Stimulated activated CD4-positive, alpha-beta T cell treated with anti-CD3 and anti-CD28 coated beads, TNF-alpha, amount 100 ng/mL, for 24 hours (primary cell): ENCODE results near the gene KRT76.
"Not testable (repeated sequence)": the region's sequence is repeated elsewhere in the genome, so short reads cannot be mapped to it uniquely, and the experiment has no call there.

Experiments used
- DNase-seq, 3 experiments: peaks; one replicate each; pipeline ENCODE4 v3.0.0-alpha.2; 2020; ENCODE audit warnings: low read depth in 3 of 3

The KRT76 gene

GRCh38 chr12:52759218-52759617 lies 17.9 kb downstream of the KRT76 start:
- DNase-seq = no peak

DNA sequence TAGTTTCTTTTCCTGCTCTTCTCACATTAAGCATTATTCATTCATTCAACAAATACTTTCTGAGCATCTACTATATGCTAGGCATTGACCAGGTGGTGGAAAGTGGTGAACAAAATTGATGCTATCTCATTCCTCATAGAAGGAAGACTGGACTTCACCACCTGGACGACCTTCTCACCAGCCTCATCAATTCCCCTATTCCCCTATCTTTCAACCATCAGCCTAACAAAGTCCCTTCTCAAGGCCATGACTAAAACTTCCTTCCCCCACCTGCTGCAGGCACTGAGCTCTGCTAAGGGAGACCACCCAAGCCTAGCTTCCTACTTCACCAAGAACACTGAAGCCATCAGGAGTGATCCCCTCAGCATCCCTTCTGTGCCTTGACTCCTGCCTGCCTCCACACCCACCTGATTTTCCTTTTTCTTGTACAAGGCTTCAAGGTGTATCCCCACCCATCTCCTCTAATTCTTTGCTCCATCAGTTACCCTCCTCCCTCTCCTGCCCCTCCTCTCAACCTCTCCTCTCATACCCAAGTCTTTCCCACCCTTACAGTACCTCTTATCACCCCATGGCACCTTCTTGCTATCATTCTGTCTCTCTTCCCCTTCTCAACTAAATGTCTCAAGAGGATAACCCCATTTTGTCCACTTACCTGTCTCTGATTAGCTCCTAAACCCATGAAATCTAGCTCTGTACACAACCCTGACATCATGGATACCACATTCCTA lies 19.5 kb downstream of the KRT76 start:
- no peak for DNase-seq

DNA sequence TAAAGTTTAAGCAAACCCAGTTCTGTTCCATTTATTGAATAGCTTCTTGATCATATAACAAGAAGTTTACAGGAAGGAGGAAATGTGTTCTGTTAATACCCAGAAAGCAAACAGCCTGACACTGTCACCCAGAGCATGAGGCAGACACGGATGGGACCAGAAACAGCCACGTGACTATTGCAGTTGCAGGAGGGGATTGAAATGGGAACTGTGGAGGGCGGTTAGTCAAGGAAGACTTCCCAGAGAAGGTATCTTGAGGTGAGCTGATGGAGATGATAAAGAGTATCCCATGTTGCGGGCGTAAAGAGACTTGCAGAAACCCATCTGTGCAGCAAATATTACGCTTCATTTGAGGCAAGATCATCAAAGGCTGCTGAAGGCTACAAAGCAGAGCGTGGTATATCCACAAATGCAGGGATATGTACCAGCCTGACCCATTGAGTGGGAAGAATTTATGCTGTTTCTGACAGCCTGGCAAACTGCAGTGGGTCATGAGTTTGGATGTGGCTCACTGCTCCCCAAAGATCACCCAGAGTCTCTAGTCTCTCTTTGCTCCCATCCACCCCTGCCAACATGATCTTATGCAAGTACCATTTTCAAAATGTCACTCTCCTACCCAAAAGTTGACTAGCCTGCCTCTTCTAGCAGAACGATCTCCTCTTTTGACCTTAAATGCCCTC lies 20.7 kb downstream of the KRT76 start:
- DNase-seq = no peak

GRCh38 chr12:52755533-52755932 lies 21.6 kb downstream of the KRT76 start:
- no peak for DNase-seq

DNA sequence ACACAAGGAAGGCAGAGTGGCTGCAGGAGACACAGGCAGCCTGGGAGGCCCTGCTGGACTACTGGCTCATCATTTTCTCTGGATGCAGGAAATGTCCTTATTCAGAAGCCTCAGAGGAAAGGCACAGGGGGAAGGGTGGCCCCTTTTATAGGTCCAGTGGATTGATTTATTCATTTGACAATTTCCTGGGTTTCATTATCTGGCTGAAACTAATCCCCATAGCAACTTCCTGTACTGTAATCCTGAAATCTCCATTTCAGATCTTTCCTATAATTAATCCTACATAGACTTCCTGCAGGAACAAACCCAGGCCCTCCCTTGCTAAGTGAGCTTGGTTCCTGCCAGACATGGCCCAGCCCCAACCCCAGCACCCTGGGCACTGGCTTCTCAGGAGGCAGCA lies 23.0 kb downstream of the KRT76 start:
- DNase-seq = no peak

GRCh38 chr12:52753283-52753682 lies 23.9 kb downstream of the KRT76 start:
- DNase-seq = no peak

DNA sequence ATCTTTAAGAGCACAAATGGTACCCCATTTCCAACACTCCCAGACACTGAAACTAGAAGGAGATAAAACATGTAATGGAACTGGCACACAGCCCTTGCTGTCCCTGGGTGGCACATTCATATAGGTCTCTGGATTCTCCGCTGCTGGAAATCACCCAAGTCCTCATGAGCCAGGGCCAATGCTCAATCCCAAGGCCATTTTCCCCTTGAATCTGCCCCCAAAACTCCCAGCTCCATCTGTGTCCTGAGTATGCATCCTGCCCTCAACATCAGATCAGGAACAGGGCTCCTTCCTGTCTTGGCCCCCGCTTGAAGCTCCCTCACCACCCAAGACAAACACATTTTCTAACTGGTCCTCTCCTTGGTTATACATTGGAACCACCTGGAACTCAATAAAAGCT lies 24.6 kb downstream of the KRT76 start:
- DNase-seq = no peak

GRCh38 chr12:52751795-52752194 lies 25.4 kb downstream of the KRT76 start:
- no peak for DNase-seq

GRCh38 chr12:52750532-52750931 lies 26.6 kb downstream of the KRT76 start:
- DNase-seq = not testable (repeated sequence)

GRCh38 chr12:52749827-52750226 lies 27.3 kb downstream of the KRT76 start:
- no peak for DNase-seq

- no peak for DNase-seq
Observed at GRCh38 chr12:52748578-52748977, 28.6 kb downstream of the KRT76 start.

GRCh38 chr12:52745554-52745953 lies 31.6 kb downstream of the KRT76 start:
- DNase-seq = no peak

- no peak for DNase-seq
Observed at GRCh38 chr12:52744493-52745156, 32.5 kb downstream of the KRT76 start.

DNA sequence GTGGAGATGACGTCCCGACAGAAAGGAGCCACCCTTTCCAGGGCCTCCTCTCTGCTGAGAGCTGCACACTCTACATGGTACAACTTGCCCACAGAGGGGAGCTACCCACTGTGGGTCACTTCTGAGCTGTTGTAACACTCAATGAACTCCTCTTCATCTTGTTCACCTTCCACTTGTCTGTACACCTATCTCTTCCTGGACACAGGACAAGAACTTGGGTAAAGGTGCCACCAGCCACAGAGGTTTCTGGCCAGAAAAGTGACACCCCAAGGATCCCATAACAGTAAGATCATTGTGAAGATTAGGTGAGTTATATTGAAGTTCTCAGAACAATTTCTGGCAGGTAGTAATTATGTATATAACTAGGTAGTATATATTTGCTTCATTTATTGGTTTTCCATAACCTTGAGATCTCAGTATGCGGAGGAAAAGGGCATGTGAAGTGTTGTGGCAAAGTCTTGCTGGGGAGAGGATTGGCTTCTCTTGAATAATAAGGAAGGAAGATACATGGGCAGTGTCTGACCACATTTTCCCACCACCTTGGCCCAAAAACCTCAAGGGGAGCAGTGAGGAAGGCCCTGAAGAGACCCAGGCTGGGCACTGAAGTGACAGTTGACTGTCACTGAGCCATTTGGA lies 34.2 kb downstream of the KRT76 start:
- no peak for DNase-seq

- DNase-seq = no peak
Observed at GRCh38 chr12:52742196-52742580, 35.0 kb downstream of the KRT76 start.

GRCh38 chr12:52741375-52742195 lies 35.6 kb downstream of the KRT76 start:
- DNase-seq = peak; percentile 13 to 54 (median 26)

GRCh38 chr12:52740584-52740983 lies 36.6 kb downstream of the KRT76 start:
- no peak for DNase-seq

GRCh38 chr12:52739963-52740362 lies 37.2 kb downstream of the KRT76 start:
- no peak for DNase-seq

GRCh38 chr12:52735816-52736632 lies 41.1 kb downstream of the KRT76 start:
- no peak for DNase-seq

DNA sequence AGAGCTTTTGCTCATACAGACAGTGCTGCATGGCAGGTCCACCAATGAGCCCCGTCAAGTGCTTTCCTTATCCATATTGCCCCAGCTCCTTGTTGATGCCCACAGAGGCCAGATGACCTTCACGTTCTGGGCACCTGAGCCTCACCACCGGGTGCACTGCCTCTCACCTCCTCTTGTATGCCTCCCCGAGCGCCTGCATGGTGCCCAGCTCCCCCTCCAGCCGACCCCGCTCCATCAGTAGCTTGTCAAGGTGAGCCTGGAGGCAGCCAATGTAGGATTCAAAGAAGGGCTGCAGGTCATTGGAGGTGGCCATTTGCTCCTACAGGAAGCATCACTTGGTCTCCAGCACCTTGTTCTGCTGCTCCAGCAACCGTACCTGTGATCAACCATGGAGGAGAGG lies 42.0 kb downstream of the KRT76 start:
- no peak for DNase-seq

DNA sequence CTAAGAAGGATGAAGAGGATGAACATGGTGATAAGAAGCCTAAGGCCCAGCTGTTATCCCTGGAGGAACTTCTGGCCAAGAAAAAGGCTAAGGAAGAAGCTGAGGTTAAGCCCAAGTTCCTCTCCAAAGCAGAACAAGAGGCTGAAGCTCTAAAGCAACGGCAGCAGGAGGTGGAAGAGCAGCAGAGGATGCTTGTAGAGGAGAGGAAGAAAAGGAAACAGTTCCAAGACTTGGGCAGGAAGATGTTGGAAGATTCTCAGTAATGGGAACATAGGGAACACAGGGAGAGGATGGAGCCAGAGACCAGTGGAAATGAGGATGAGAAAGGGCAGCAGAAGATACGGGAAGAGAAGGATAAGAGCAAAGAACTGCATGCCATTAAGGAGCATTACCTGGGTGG lies 46.4 kb downstream of the KRT76 start:
- DNase-seq = no peak
